IMR-90 (cell line): ENCODE data around the gene ADM. TPM values are rescaled to one million over a fixed set of nuclear protein-coding genes. Genes with fewer than 3 reads are reported as not detected.

Experiments used
- ATAC-seq: fragments of 200-7000 bp; cut with Tn5 transposase; 2 replicates; pipeline ENCODE4 v1.9.1; 2020; ENCODE audit warnings: low read depth, mild to moderate bottlenecking, moderate library complexity
- BruUV-seq: library from RNA; stranded (reverse); fragments of 400-500 nt; replicated peaks from 2 replicates; lab custom pipeline; 2021; lab: Mats Ljungman, UMichigan
- CTCF ChIA-PET: fragments of 300-600 bp; formaldehyde crosslinking; extraction: SDS; loops from one replicate; lab custom pipeline; 2021; ENCODE audit warnings: antibody characterized with exemption; lab: Yijun Ruan, JAX
- POLR2A ChIA-PET: fragments of 300-600 bp; sonication (Branson Sonifier 250); formaldehyde crosslinking; loops from one replicate; lab custom pipeline; 2022; ENCODE audit warnings: antibody characterized with exemption; ENCODE audit not compliant: unreplicated experiment; lab: Charles Lee
- DNase-seq: peaks from one replicate; pipeline ENCODE4 v3.0.0; 2013
- H2AFZ ChIP-seq: replicated peaks from 2 replicates; pipeline ENCODE3; 2013; ENCODE audit warnings: low read length, mild to moderate bottlenecking; ENCODE audit not compliant: poor library complexity
- H2AK5ac ChIP-seq: 2 replicates; pipeline ENCODE4 v1.6.1; 2013; ENCODE audit warnings: low read depth, low read length, inconsistent platforms
- H2AK9ac ChIP-seq: replicated peaks from 2 replicates; pipeline ENCODE3; 2013; ENCODE audit warnings: mild to moderate bottlenecking, low read depth, low read length, moderate library complexity; ENCODE audit not compliant: poor library complexity
- H2BK120ac ChIP-seq: 2 replicates; pipeline ENCODE4 v1.6.1; 2013; ENCODE audit warnings: low read depth, low read length, inconsistent platforms
- H2BK15ac ChIP-seq: 3 replicates; pipeline ENCODE4 v1.6.1; 2013; ENCODE audit warnings: low read depth, low read length, inconsistent platforms
- H2BK20ac ChIP-seq: 2 replicates; pipeline ENCODE4 v1.6.1; 2013; ENCODE audit warnings: low read depth, mild to moderate bottlenecking, inconsistent platforms, low read length, moderate library complexity
- H2BK5ac ChIP-seq: 2 replicates; pipeline ENCODE4 v1.6.1; 2013; ENCODE audit warnings: mild to moderate bottlenecking, low read depth, low read length, inconsistent platforms; ENCODE audit not compliant: poor library complexity, severe bottlenecking
- H3K14ac ChIP-seq: replicated peaks from 2 replicates; pipeline ENCODE4 v1.6.1; 2013; ENCODE audit warnings: low read depth, low read length, inconsistent platforms
- H3K18ac ChIP-seq: 2 replicates; pipeline ENCODE4 v1.6.1; 2013; ENCODE audit warnings: low read depth, low read length, control low read depth
- H3K23ac ChIP-seq: 2 replicates; pipeline ENCODE4 v1.6.1; 2013; ENCODE audit warnings: low read depth, low read length, inconsistent platforms
- H3K27ac ChIP-seq: 2 replicates; pipeline ENCODE4 v1.5.1; 2013; ENCODE audit warnings: mild to moderate bottlenecking, control low read depth, low read length; ENCODE audit not compliant: insufficient read depth
- H3K27me3 ChIP-seq: 2 replicates; pipeline ENCODE4 v1.6.1; 2013; ENCODE audit warnings: low read length; ENCODE audit not compliant: control insufficient read depth, insufficient read depth
- H3K36me3 ChIP-seq: 2 replicates; pipeline ENCODE4 v1.6.1; 2013; ENCODE audit warnings: low read length, mixed read lengths; ENCODE audit not compliant: control insufficient read depth, insufficient read depth
- H3K4ac ChIP-seq: 2 replicates; pipeline ENCODE4 v1.6.1; 2013; ENCODE audit warnings: low read depth, low read length, inconsistent platforms
- H3K4me1 ChIP-seq: 2 replicates; pipeline ENCODE4 v1.6.1; 2013; ENCODE audit warnings: low read length, mixed read lengths; ENCODE audit not compliant: control insufficient read depth, insufficient read depth
- H3K4me2 ChIP-seq: 2 replicates; pipeline ENCODE4 v1.6.1; 2013; ENCODE audit warnings: low read depth, mild to moderate bottlenecking, control low read depth, low read length, moderate library complexity
- H3K4me3 ChIP-seq: 2 replicates; pipeline ENCODE4 v1.5.1; 2013; ENCODE audit warnings: low read depth, mild to moderate bottlenecking, control low read depth, low read length, moderate library complexity; ENCODE audit not compliant: insufficient read depth
- H3K56ac ChIP-seq: 2 replicates; pipeline ENCODE4 v1.6.1; 2013; ENCODE audit warnings: low read length, inconsistent platforms; ENCODE audit not compliant: insufficient read depth; ENCODE audit errors: extremely low read depth
- H3K79me1 ChIP-seq, 2 experiments: 2 replicates each; pipeline ENCODE4 v1.6.1; 2013; ENCODE audit warnings: low read length in 2 of 2, inconsistent platforms in 1 of 2, low read depth in 1 of 2
- H3K9ac ChIP-seq: 2 replicates; pipeline ENCODE4 v1.6.1; 2013; ENCODE audit warnings: low read depth, low read length, control low read depth
- H3K9me1 ChIP-seq: 2 replicates; pipeline ENCODE4 v1.6.1; 2013; ENCODE audit warnings: low read length, inconsistent platforms; ENCODE audit not compliant: insufficient read depth
- H3K9me3 ChIP-seq: 2 replicates; pipeline ENCODE4 v1.6.1; 2013; ENCODE audit warnings: low read length; ENCODE audit not compliant: control insufficient read depth, insufficient read depth
- H4K20me1 ChIP-seq: 2 replicates; pipeline ENCODE4 v1.6.1; 2013; ENCODE audit warnings: low read length, inconsistent platforms; ENCODE audit not compliant: insufficient read depth
- H4K5ac ChIP-seq: 2 replicates; pipeline ENCODE4 v1.6.1; 2013; ENCODE audit warnings: mild to moderate bottlenecking, low read depth, low read length, control low read depth
- H4K8ac ChIP-seq, 2 experiments: 2 replicates each; pipeline ENCODE4 v1.6.1; 2013; ENCODE audit warnings: low read depth in 2 of 2, low read length in 2 of 2, control low read depth in 1 of 2, inconsistent platforms in 1 of 2
- H4K91ac ChIP-seq: 2 replicates; pipeline ENCODE4 v1.6.1; 2013; ENCODE audit warnings: low read depth, low read length, inconsistent platforms; ENCODE audit not compliant: insufficient read depth
- BHLHE40 ChIP-seq: fragments of 150-350 bp; IDR thresholded peaks from 2 replicates; pipeline ENCODE4 v1.6.1; 2016; ENCODE audit warnings: mild to moderate bottlenecking, low read depth, low read length
- CEBPB ChIP-seq: IDR thresholded peaks from 2 replicates; pipeline ENCODE4 v1.6.1; 2012; ENCODE audit warnings: low read depth, low read length, improper control_type of control experiment
- CHD1 ChIP-seq: IDR thresholded peaks from 2 replicates; pipeline ENCODE4 v1.6.1; 2012; ENCODE audit warnings: low read depth, low read length, improper control_type of control experiment
- CTCF ChIP-seq: conservative IDR thresholded peaks from 2 replicates; pipeline ENCODE4 v1.5.1; 2012; ENCODE audit warnings: mild to moderate bottlenecking, low read depth, low read length, improper control_type of control experiment
- ELK1 ChIP-seq: fragments of 150-350 bp; IDR thresholded peaks from 2 replicates; pipeline ENCODE4 v1.6.1; 2016; ENCODE audit warnings: low read depth, mild to moderate bottlenecking, low read length, moderate library complexity, borderline replicate concordance
- FOS ChIP-seq: fragments of 150-350 bp; IDR thresholded peaks from 2 replicates; pipeline ENCODE4 v1.6.1; 2016; ENCODE audit warnings: low read depth, low read length
- MAFK ChIP-seq: IDR thresholded peaks from 2 replicates; pipeline ENCODE4 v1.6.1; 2012; ENCODE audit warnings: low read depth, low read length, improper control_type of control experiment
- MAZ ChIP-seq: IDR thresholded peaks from 2 replicates; pipeline ENCODE4 v1.6.1; 2012; ENCODE audit warnings: low read depth, mild to moderate bottlenecking, low read length, improper control_type of control experiment, moderate library complexity, borderline replicate concordance
- MXI1 ChIP-seq: IDR thresholded peaks from 2 replicates; pipeline ENCODE4 v1.6.1; 2012; ENCODE audit warnings: low read depth, mild to moderate bottlenecking, low read length, moderate library complexity, borderline replicate concordance
- NFE2L2 ChIP-seq: fragments of 150-350 bp; IDR thresholded peaks from 2 replicates; pipeline ENCODE4 v1.6.1; 2016; ENCODE audit warnings: low read depth, mild to moderate bottlenecking, low read length
- POLR2A ChIP-seq: IDR thresholded peaks from 2 replicates; pipeline ENCODE4 v1.6.1; 2012; ENCODE audit warnings: mild to moderate bottlenecking, low read depth, low read length
- RAD21 ChIP-seq: IDR thresholded peaks from 2 replicates; pipeline ENCODE4 v1.6.1; 2012; ENCODE audit warnings: low read length, improper control_type of control experiment
- RCOR1 ChIP-seq: IDR thresholded peaks from 2 replicates; pipeline ENCODE4 v1.6.1; 2012; ENCODE audit warnings: mild to moderate bottlenecking, low read length, improper control_type of control experiment; ENCODE audit not compliant: insufficient replicate concordance
- RFX5 ChIP-seq: IDR thresholded peaks from 2 replicates; pipeline ENCODE4 v1.8.0; 2012; ENCODE audit warnings: low read depth, mild to moderate bottlenecking, low read length, moderate library complexity
- SMC3 ChIP-seq: fragments of 150-350 bp; IDR thresholded peaks from 2 replicates; pipeline ENCODE4 v1.6.1; 2016; ENCODE audit warnings: low read depth, mild to moderate bottlenecking, antibody characterized with exemption, low read length, moderate library complexity
- USF2 ChIP-seq: fragments of 150-350 bp; IDR thresholded peaks from 2 replicates; pipeline ENCODE4 v1.6.1; 2017; ENCODE audit warnings: mild to moderate bottlenecking, antibody characterized with exemption, low read length, low read depth
- WGBS, 2 experiments: methylation state at CpG; one replicate each; pipeline versions ENCODE4 v1.1.5 to v1.1.7; 2013; ENCODE audit warnings: missing lambda C conversion rate in 2 of 2; ENCODE audit not compliant: insufficient read length in 1 of 2; ENCODE audit errors: extremely low coverage in 2 of 2; 5-methylcytosine and 5-hydroxymethylcytosine counted together
- dilution Hi-C: fragments of 300-500 bp; cut with HindIII; formaldehyde crosslinking; loops from one replicate; pipeline ENCODE4 v1.14.3; 2018; ENCODE audit warnings: low sequenced_read_pairs; ENCODE audit not compliant: unreplicated experiment
- in situ Hi-C: fragments of 300-500 bp; cut with MboI; formaldehyde crosslinking; loops from 3 replicates; pipeline ENCODE4 v1.14.3; 2019; ENCODE audit warnings: low sequenced_read_pairs, inconsistent platforms, mixed read lengths
- intact Hi-C: fragments of 100-400 bp; cut with micrococcal nuclease; formaldehyde crosslinking; loops from 2 replicates; pipeline ENCODE4 v1.10.0; 2022
- polyA plus RNA-seq, 3 experiments: library from polyadenylated mRNA; depleted of rRNA; stranded (reverse); fragments of >200 nt; gene quantifications; 2 replicates each; pipeline ENCODE4 v1.2.3, GENCODE V29; 2012; ENCODE audit warnings: low replicate concordance in 1 of 3
- total RNA-seq: library from RNA; depleted of rRNA; stranded (reverse); fragments of >200 nt; gene quantifications from 2 replicates; pipeline ENCODE4 v1.2.3, GENCODE V29; 2012

ADM gene
- total and polyA plus RNA-seq, 2 of the 4 experiments (the other 2 are of a cell fraction): 357 to 559 TPM

GRCh38 chr11:10274726-10275125, 30.1 kb upstream of the ADM start:
- Histone ChIP-seq H3K9me1 (peaks cover 3% of the 10 kb centered on the region; the same call in 1 of the 2 replicates), H3K56ac (no peak overlapping the region), H3K23ac (no peak overlapping the region), H3K4me3 (no peak overlapping the region), H3K9me3 (no peaks in the 10 kb centered on the region), H2BK120ac (no peak overlapping the region), H4K5ac (no peak overlapping the region), H4K20me1 (peaks cover 5% of the 10 kb centered on the region; the same call in 1 of the 2 replicates), H2BK5ac (no peak overlapping the region), H3K27me3 (no peaks in the 10 kb centered on the region), H2AK5ac (no peak overlapping the region), H3K4me1 (peaks cover 8% of the 10 kb centered on the region), H3K27ac (no peak overlapping the region), H2BK20ac (no peak overlapping the region), H3K4ac (no peak overlapping the region), H3K4me2 (no peak overlapping the region), H2AK9ac (no peak overlapping the region), H3K36me3 (no peaks in the 10 kb centered on the region), H3K9ac (no peak overlapping the region), H2BK15ac (no peak overlapping the region), H4K8ac (no peak overlapping the region), H3K79me1 (peaks cover 10 to 54% of the 10 kb centered on the region in 2 experiments), H3K18ac (no peak overlapping the region), H4K91ac (no peak overlapping the region), H2AFZ (no peak overlapping the region), H3K14ac (no peak overlapping the region)
- BruUV-seq: no TSS peak
- WGBS, 2 experiments: no CpG with 5 or more reads among the region's 1 CpG
- ChIA-PET POLR2A (no interaction called here), CTCF (interaction anchor here (0.6 kb wide), 1 partner anchor 42 kb away, joined by 3 read pairs; no protein-coding TSS in a partner anchor)
- DNase-seq (no peak), ATAC-seq (peak; percentile 49; the same call in 1 of the 2 replicates)
- TF ChIP-seq NFE2L2 (no peak), SMC3 (no peak), RCOR1 (no peak), MAFK (no peak), MAZ (no peak), CEBPB (no peak), CHD1 (no peak), RAD21 (no peak), ELK1 (no peak), USF2 (no peak), RFX5 (no peak), CTCF (no peak), POLR2A (no peak), MXI1 (no peak), BHLHE40 (no peak), FOS (no peak)
- intact Hi-C loops (no loop called here), dilution Hi-C loops (no loop called here), in situ Hi-C loops (no loop called here)
